Ovary (tissue), 3 donors: Measurements from ENCODE around the gene POTEM.
"Not testable (repeated sequence)": the region's sequence is repeated elsewhere in the genome, so short reads cannot be mapped to it uniquely, and the experiment has no call there.

ENCODE experiments used
- CTCF ChIP-seq, 3 donors: fragments of 450-650 bp in 2 of 3; fragments of 200-600 bp in 1 of 3; IDR thresholded peaks; one replicate each; pipeline versions ENCODE4 v1.5.1 to v1.8.0; 2016 to 2022; ENCODE audit warnings: antibody characterized with exemption in 3 of 3, mild to moderate bottlenecking in 1 of 3
- EP300 ChIP-seq: sonication (generic); formaldehyde crosslinking; IDR thresholded peaks from one replicate; pipeline ENCODE4 v1.6.1; 2017; ENCODE audit warnings: antibody characterized with exemption
- POLR2A ChIP-seq: fragments of 450-650 bp; IDR thresholded peaks from one replicate; pipeline ENCODE4 v1.6.1; 2017; ENCODE audit warnings: antibody characterized with exemption, mild to moderate bottlenecking, moderate library complexity
- donor health status: DM: no; HTN: no; CAD: no.

GRCh38 chr14:18953085-18953484, 14.1 kb upstream of the POTEM start:
- TF ChIP-seq POLR2A; EP300; CTCF (IDR thresholded peaks at IDR 0.05): not testable (repeated sequence)
